ENCODE measurements around the gene PCBP3. TPM values are rescaled to one million over a fixed set of nuclear protein-coding genes. Genes with fewer than 3 reads are reported as not detected.
A peak's percentile ranks its signal among the peaks of the same experiment; 100 is the strongest.

Gene PCBP3
- total and polyA plus RNA-seq, 4 donors, result 14.3 to 30.0 (median 22.5) TPM

GRCh38 chr21:45786660-45787059 lies 143.1 kb downstream of the PCBP3 start:
- WGBS (ENCODE audit: insufficient coverage), result 100% methylated on average over 3 of the region's 6 CpGs
- H3K27me3 ChIP-seq (ENCODE audit: control insufficient read depth, insufficient read depth, low read length), result no peaks in the 10 kb centered on the region
- no peak overlapping the region for H3K4me3 ChIP-seq (ENCODE audit: low read depth, low read length)
- H3K27ac ChIP-seq (ENCODE audit: low read depth, low read length), result no peak overlapping the region
- no peaks in the 10 kb centered on the region for H3K9me3 ChIP-seq (ENCODE audit: control insufficient read depth, insufficient read depth, low read length)
- peak in 1 of 6 donors; percentile 28 for DNase-seq (ENCODE audit: low read depth in 4 of 6, low spot score in 6 of 6)
- no peaks in the 10 kb centered on the region for H3K36me3 ChIP-seq (ENCODE audit: control insufficient read depth, insufficient read depth, low read length)
- peaks cover 7% of the 10 kb centered on the region for H3K4me1 ChIP-seq (ENCODE audit: control insufficient read depth, insufficient read depth, low read length)

GRCh38 chr21:45787371-45787770 lies 143.8 kb downstream of the PCBP3 start:
- Histone ChIP-seq H3K4me1 (ENCODE audit: control insufficient read depth, insufficient read depth, low read length) (peaks cover 14% of the 10 kb centered on the region), H3K36me3 (ENCODE audit: control insufficient read depth, insufficient read depth, low read length) (no peaks in the 10 kb centered on the region), H3K9me3 (ENCODE audit: control insufficient read depth, insufficient read depth, low read length) (no peaks in the 10 kb centered on the region), H3K27ac (ENCODE audit: low read depth, low read length) (no peak overlapping the region), H3K27me3 (ENCODE audit: control insufficient read depth, insufficient read depth, low read length) (no peaks in the 10 kb centered on the region), H3K4me3 (ENCODE audit: low read depth, low read length) (no peak overlapping the region)
- no peak for DNase-seq (ENCODE audit: low read depth in 4 of 6, low spot score in 6 of 6)
- 89% methylated on average over 6 of the region's 8 CpGs for WGBS (ENCODE audit: insufficient coverage)

- Histone ChIP-seq H3K27ac (ENCODE audit: low read depth, low read length) (no peak overlapping the region), H3K36me3 (ENCODE audit: control insufficient read depth, insufficient read depth, low read length) (no peaks in the 10 kb centered on the region), H3K4me1 (ENCODE audit: control insufficient read depth, insufficient read depth, low read length) (peaks cover 14% of the 10 kb centered on the region), H3K27me3 (ENCODE audit: control insufficient read depth, insufficient read depth, low read length) (no peaks in the 10 kb centered on the region), H3K4me3 (ENCODE audit: low read depth, low read length) (no peak overlapping the region), H3K9me3 (ENCODE audit: control insufficient read depth, insufficient read depth, low read length) (no peaks in the 10 kb centered on the region)
- 93% methylated on average over 16 of the region's 16 CpGs for WGBS (ENCODE audit: insufficient coverage)
- DNase-seq (ENCODE audit: low read depth in 4 of 6, low spot score in 6 of 6), result no peak
Observed at GRCh38 chr21:45788198-45788597, 144.7 kb downstream of the PCBP3 start.

GRCh38 chr21:45788637-45789506 lies 145.3 kb downstream of the PCBP3 start:
- no peak for DNase-seq (ENCODE audit: low read depth in 4 of 6, low spot score in 6 of 6)
- peaks cover 14% of the 10 kb centered on the region for H3K4me1 ChIP-seq (ENCODE audit: control insufficient read depth, insufficient read depth, low read length)
- WGBS (ENCODE audit: insufficient coverage), result 96% methylated on average over 12 of the region's 14 CpGs

GRCh38 chr21:45790427-45790826 lies 146.9 kb downstream of the PCBP3 start:
- Histone ChIP-seq H3K36me3 (ENCODE audit: control insufficient read depth, insufficient read depth, low read length) (no peaks in the 10 kb centered on the region), H3K27me3 (ENCODE audit: control insufficient read depth, insufficient read depth, low read length) (no peaks in the 10 kb centered on the region), H3K27ac (ENCODE audit: low read depth, low read length) (no peak overlapping the region), H3K4me3 (ENCODE audit: low read depth, low read length) (no peak overlapping the region), H3K4me1 (ENCODE audit: control insufficient read depth, insufficient read depth, low read length) (peaks cover 14% of the 10 kb centered on the region), H3K9me3 (ENCODE audit: control insufficient read depth, insufficient read depth, low read length) (no peaks in the 10 kb centered on the region)
- 94% methylated on average over 7 of the region's 7 CpGs for WGBS (ENCODE audit: insufficient coverage)
- no peak for DNase-seq (ENCODE audit: low read depth in 4 of 6, low spot score in 6 of 6)

More at GRCh38 chr21:45788637-45789506, 145.3 kb downstream of the PCBP3 start:
- no peak overlapping the region for H3K27ac ChIP-seq (ENCODE audit: low read depth, low read length)
- no peak overlapping the region for H3K4me3 ChIP-seq (ENCODE audit: low read depth, low read length)
- H3K27me3 ChIP-seq (ENCODE audit: control insufficient read depth, insufficient read depth, low read length), result no peaks in the 10 kb centered on the region
- no peaks in the 10 kb centered on the region for H3K9me3 ChIP-seq (ENCODE audit: control insufficient read depth, insufficient read depth, low read length)
- no peaks in the 10 kb centered on the region for H3K36me3 ChIP-seq (ENCODE audit: control insufficient read depth, insufficient read depth, low read length)

GRCh38 chr21:45791562-45792418 lies 148.3 kb downstream of the PCBP3 start:
- Histone ChIP-seq H3K4me1 (ENCODE audit: control insufficient read depth, insufficient read depth, low read length) (peaks cover 12% of the 10 kb centered on the region), H3K27ac (ENCODE audit: low read depth, low read length) (no peak overlapping the region), H3K4me3 (ENCODE audit: low read depth, low read length) (no peak overlapping the region), H3K9me3 (ENCODE audit: control insufficient read depth, insufficient read depth, low read length) (no peaks in the 10 kb centered on the region), H3K27me3 (ENCODE audit: control insufficient read depth, insufficient read depth, low read length) (no peaks in the 10 kb centered on the region), H3K36me3 (ENCODE audit: control insufficient read depth, insufficient read depth, low read length) (no peaks in the 10 kb centered on the region)
- peak in 1 of 6 donors; percentile 59 for DNase-seq (ENCODE audit: low read depth in 4 of 6, low spot score in 6 of 6)
- 80% methylated on average over 7 of the region's 19 CpGs for WGBS (ENCODE audit: insufficient coverage)

GRCh38 chr21:45792682-45793383 lies 149.3 kb downstream of the PCBP3 start:
- H3K27ac ChIP-seq (ENCODE audit: low read depth, low read length), result no peak overlapping the region
- H3K4me3 ChIP-seq (ENCODE audit: low read depth, low read length), result no peak overlapping the region
- H3K9me3 ChIP-seq (ENCODE audit: control insufficient read depth, insufficient read depth, low read length), result no peaks in the 10 kb centered on the region
- no peaks in the 10 kb centered on the region for H3K27me3 ChIP-seq (ENCODE audit: control insufficient read depth, insufficient read depth, low read length)
- H3K4me1 ChIP-seq (ENCODE audit: control insufficient read depth, insufficient read depth, low read length), result peaks cover 11% of the 10 kb centered on the region
- H3K36me3 ChIP-seq (ENCODE audit: control insufficient read depth, insufficient read depth, low read length), result no peaks in the 10 kb centered on the region
- no peak for DNase-seq (ENCODE audit: low read depth in 4 of 6, low spot score in 6 of 6)
- 84% methylated on average over 21 of the region's 22 CpGs for WGBS (ENCODE audit: insufficient coverage)

- Histone ChIP-seq H3K27ac (ENCODE audit: low read depth, low read length) (no peak overlapping the region), H3K27me3 (ENCODE audit: control insufficient read depth, insufficient read depth, low read length) (no peaks in the 10 kb centered on the region), H3K9me3 (ENCODE audit: control insufficient read depth, insufficient read depth, low read length) (no peaks in the 10 kb centered on the region), H3K4me1 (ENCODE audit: control insufficient read depth, insufficient read depth, low read length) (peaks cover 11% of the 10 kb centered on the region), H3K4me3 (ENCODE audit: low read depth, low read length) (no peak overlapping the region), H3K36me3 (ENCODE audit: control insufficient read depth, insufficient read depth, low read length) (no peaks in the 10 kb centered on the region)
- WGBS (ENCODE audit: insufficient coverage), result no CpG with 5 or more reads among the region's 6 CpGs
- no peak for DNase-seq (ENCODE audit: low read depth in 4 of 6, low spot score in 6 of 6)
Observed at GRCh38 chr21:45794027-45794426, 150.5 kb downstream of the PCBP3 start.

GRCh38 chr21:45796003-45796402 lies 152.5 kb downstream of the PCBP3 start:
- 60% methylated on average over 1 of the region's 3 CpGs for WGBS (ENCODE audit: insufficient coverage)
- peaks cover 13% of the 10 kb centered on the region for H3K4me1 ChIP-seq (ENCODE audit: control insufficient read depth, insufficient read depth, low read length)
- no peaks in the 10 kb centered on the region for H3K9me3 ChIP-seq (ENCODE audit: control insufficient read depth, insufficient read depth, low read length)
- no peak overlapping the region for H3K27ac ChIP-seq (ENCODE audit: low read depth, low read length)
- H3K36me3 ChIP-seq (ENCODE audit: control insufficient read depth, insufficient read depth, low read length), result no peaks in the 10 kb centered on the region
- no peak for DNase-seq (ENCODE audit: low read depth in 4 of 6, low spot score in 6 of 6)
- H3K4me3 ChIP-seq (ENCODE audit: low read depth, low read length), result no peak overlapping the region
- H3K27me3 ChIP-seq (ENCODE audit: control insufficient read depth, insufficient read depth, low read length), result no peaks in the 10 kb centered on the region

All from spinal cord (tissue), 10 donors.